Smooth muscle cell (in vitro differentiated cells): ENCODE data around the gene PRKG1. TPM values are rescaled to one million over a fixed set of nuclear protein-coding genes. Genes with fewer than 3 reads are reported as not detected.

Source experiments
- DNase-seq: peaks from one replicate; lab custom pipeline; 2025; ENCODE audit not compliant: unreplicated experiment; lab: John Stamatoyannopoulos, UW
- H2AFZ ChIP-seq: fragments of 200-600 bp; sonication (generic); 2 replicates; pipeline ENCODE4 v1.6.0; 2016; ENCODE audit warnings: antibody characterized with exemption, low read depth, mild to moderate bottlenecking
- H3F3A ChIP-seq: fragments of 200-600 bp; sonication (generic); 2 replicates; pipeline ENCODE4 v1.6.0; 2017; ENCODE audit warnings: antibody characterized with exemption, low read depth
- H3K27ac ChIP-seq: fragments of 200-600 bp; sonication (generic); 2 replicates; pipeline ENCODE4 v1.5.1; 2016; ENCODE audit warnings: low read depth, mild to moderate bottlenecking
- H3K27me3 ChIP-seq: fragments of 200-600 bp; sonication (generic); 2 replicates; pipeline ENCODE4 v1.6.1; 2016; ENCODE audit warnings: low read depth, mild to moderate bottlenecking
- H3K36me3 ChIP-seq: fragments of 200-600 bp; sonication (generic); 2 replicates; pipeline ENCODE4 v1.5.1; 2016; ENCODE audit warnings: low read depth
- H3K4me1 ChIP-seq: fragments of 200-600 bp; sonication (generic); 2 replicates; pipeline ENCODE4 v1.5.1; 2016; ENCODE audit warnings: low read depth
- H3K4me2 ChIP-seq: fragments of 200-600 bp; sonication (generic); 2 replicates; pipeline ENCODE4 v1.6.0; 2016; ENCODE audit warnings: mild to moderate bottlenecking
- H3K4me3 ChIP-seq: fragments of 200-600 bp; sonication (generic); 2 replicates; pipeline ENCODE4 v1.5.1; 2016; ENCODE audit warnings: mild to moderate bottlenecking
- H3K79me2 ChIP-seq: fragments of 200-600 bp; sonication (generic); 2 replicates; pipeline ENCODE4 v1.6.0; 2016; ENCODE audit warnings: low read depth, mild to moderate bottlenecking
- H3K9ac ChIP-seq: fragments of 200-600 bp; sonication (generic); 2 replicates; pipeline ENCODE4 v1.6.0; 2016; ENCODE audit warnings: low read depth
- H3K9me3 ChIP-seq: fragments of 200-600 bp; sonication (generic); replicated peaks from 2 replicates; pipeline ENCODE4 v1.5.1; 2016; ENCODE audit warnings: low read depth
- H4K20me1 ChIP-seq: fragments of 200-600 bp; sonication (generic); 2 replicates; pipeline ENCODE4 v1.6.0; 2016; ENCODE audit warnings: low read depth
- CTCF ChIP-seq: fragments of 200-600 bp; sonication (generic); IDR thresholded peaks from 2 replicates; pipeline ENCODE4 v1.5.1; 2017; ENCODE audit warnings: borderline replicate concordance, mild to moderate bottlenecking, antibody characterized with exemption; ENCODE audit not compliant: insufficient read depth, poor library complexity, severe bottlenecking
- WGBS: methylation state at CpG from one replicate; pipeline ENCODE4 v1.1.7; 2016; ENCODE audit warnings: low lambda C conversion rate; 5-methylcytosine and 5-hydroxymethylcytosine counted together
- polyA plus RNA-seq: library from polyadenylated mRNA; unstranded; fragments of >200 nt; fragmentation: Nextera tagmentation; extraction: Ambion mirVana; gene quantifications from 2 replicates; pipeline ENCODE4 v1.2.1, GENCODE V29; 2016
- total RNA-seq: library from RNA; depleted of rRNA; stranded (reverse); fragments of >200 nt; gene quantifications from 2 replicates; pipeline ENCODE4 v1.2.3, GENCODE V29; 2014

PRKG1 gene
- total and polyA plus RNA-seq, 2 experiments from 2014 or later, result 7.2 to 13.4 TPM

- H3K4me3 ChIP-seq, result no peak overlapping the region
- H3F3A ChIP-seq, result no peaks in the 10 kb centered on the region
- H3K36me3 ChIP-seq, result no peaks in the 10 kb centered on the region
- 83% methylated on average over 1 of the region's 1 CpG for WGBS
- no peak for TF ChIP-seq CTCF
- H3K9ac ChIP-seq, result no peak overlapping the region
- no peaks in the 10 kb centered on the region for H3K4me1 ChIP-seq
- no peaks in the 10 kb centered on the region for H4K20me1 ChIP-seq
- no peak overlapping the region for H3K27ac ChIP-seq
- no peak overlapping the region for H2AFZ ChIP-seq
- no peak for DNase-seq
- H3K9me3 ChIP-seq, result no peaks in the 10 kb centered on the region
- no peaks in the 10 kb centered on the region for H3K79me2 ChIP-seq
- no peak overlapping the region for H3K4me2 ChIP-seq
- H3K27me3 ChIP-seq, result no peaks in the 10 kb centered on the region
Measured at GRCh38 chr10:51124852-51125251, 50.6 kb downstream of the PRKG1 start.

GRCh38 chr10:51125518-51125917 is 51.2 kb downstream of the PRKG1 start:
- H2AFZ ChIP-seq, result no peak overlapping the region
- H3K27me3 ChIP-seq, result no peaks in the 10 kb centered on the region
- no peaks in the 10 kb centered on the region for H3F3A ChIP-seq
- WGBS, result 100% methylated on average over 2 of the region's 2 CpGs
- H3K79me2 ChIP-seq, result no peaks in the 10 kb centered on the region
- no peak overlapping the region for H3K4me2 ChIP-seq
- no peaks in the 10 kb centered on the region for H3K4me1 ChIP-seq
- H3K4me3 ChIP-seq, result no peak overlapping the region
- peaks cover 3% of the 10 kb centered on the region for H4K20me1 ChIP-seq
- no peaks in the 10 kb centered on the region for H3K9me3 ChIP-seq
- H3K36me3 ChIP-seq, result no peaks in the 10 kb centered on the region
- no peak overlapping the region for H3K9ac ChIP-seq
- no peak for DNase-seq
- H3K27ac ChIP-seq, result no peak overlapping the region
- no peak for TF ChIP-seq CTCF

DNA sequence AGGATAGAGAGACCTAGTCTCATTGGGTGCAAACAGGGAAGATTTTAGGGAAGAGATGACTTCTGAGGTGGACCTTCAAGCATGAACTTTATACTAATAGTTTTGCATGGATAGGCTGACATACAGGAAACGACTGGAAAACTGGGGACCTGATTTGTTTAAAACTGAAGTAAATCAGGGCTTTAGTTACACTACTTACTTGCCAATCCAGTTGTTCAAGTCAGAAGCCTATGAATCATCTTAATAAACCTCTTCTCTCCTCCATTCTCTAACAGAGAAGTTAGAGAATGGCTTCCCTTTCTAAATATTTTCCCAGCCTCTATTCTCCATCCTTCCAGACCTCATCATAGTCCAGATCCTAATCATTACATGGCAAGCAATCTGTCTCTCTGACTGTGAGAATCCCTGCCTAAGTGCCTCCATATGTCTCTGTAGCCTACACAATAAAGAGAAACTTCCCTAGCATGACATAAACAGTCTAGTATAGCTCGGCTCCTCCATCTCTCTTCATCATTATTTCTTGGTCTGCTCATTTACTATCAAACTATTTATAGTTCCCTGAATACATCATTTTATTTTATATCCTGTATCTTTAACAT is 55.8 kb downstream of the PRKG1 start:
- no peak overlapping the region for H2AFZ ChIP-seq
- H3F3A ChIP-seq, result no peaks in the 10 kb centered on the region
- H3K9ac ChIP-seq, result no peak overlapping the region
- no peaks in the 10 kb centered on the region for H3K36me3 ChIP-seq
- no peak for TF ChIP-seq CTCF
- H3K4me1 ChIP-seq, result no peaks in the 10 kb centered on the region
- DNase-seq, result no peak
- H3K27me3 ChIP-seq, result peaks cover 4% of the 10 kb centered on the region
- no peak overlapping the region for H3K4me2 ChIP-seq
- H4K20me1 ChIP-seq, result peaks cover 29% of the 10 kb centered on the region
- 65% methylated on average over 2 of the region's 2 CpGs for WGBS
- no peak overlapping the region for H3K4me3 ChIP-seq
- no peak overlapping the region for H3K27ac ChIP-seq
- no peaks in the 10 kb centered on the region for H3K79me2 ChIP-seq
- no peaks in the 10 kb centered on the region for H3K9me3 ChIP-seq

GRCh38 chr10:51137756-51138529 is 63.7 kb downstream of the PRKG1 start:
- Histone ChIP-seq H4K20me1 (peaks cover 63% of the 10 kb centered on the region), H3K27me3 (peaks cover 4% of the 10 kb centered on the region), H2AFZ (no peak overlapping the region), H3K4me2 (no peak overlapping the region), H3K9me3 (no peaks in the 10 kb centered on the region), H3F3A (no peaks in the 10 kb centered on the region), H3K4me1 (no peaks in the 10 kb centered on the region), H3K4me3 (no peak overlapping the region), H3K27ac (no peak overlapping the region), H3K79me2 (no peaks in the 10 kb centered on the region), H3K9ac (no peak overlapping the region), H3K36me3 (no peaks in the 10 kb centered on the region)
- no peak for TF ChIP-seq CTCF
- no peak for DNase-seq
- WGBS, result 76% methylated on average over 2 of the region's 2 CpGs
